Muscle of back (tissue), 11 donors: ENCODE measurements around the gene NPAS1. TPM values are rescaled to one million over a fixed set of nuclear protein-coding genes. Genes with fewer than 3 reads are reported as not detected.

Source experiments
- DNase-seq, 3 donors: peaks; one replicate each; pipeline versions ENCODE4 v3.0.0 to v3.0.0-alpha.2; 2013
- polyA plus RNA-seq, 10 donors: library from polyadenylated mRNA; unstranded; fragments of 120-200 nt; gene quantifications; one replicate each; pipeline ENCODE4 v1.2.1, GENCODE V29; 2013; ENCODE audit not compliant: insufficient read length in 10 of 10

NPAS1 gene
- polyA plus RNA-seq, 10 donors = 0.74 to 3.9 (median 2.6) TPM

- no peak for DNase-seq
Observed at GRCh38 chr19:47018923-47019322, 714 bp upstream of the NPAS1 start.

- DNase-seq = no peak
Observed at GRCh38 chr19:47020132-47020805, 632 bp downstream of the NPAS1 start.

- no peak for DNase-seq
Observed at GRCh38 chr19:47020992-47021496, 1.4 kb downstream of the NPAS1 start.

GRCh38 chr19:47021536-47022139, 2.0 kb downstream of the NPAS1 start:
- DNase-seq = no peak

GRCh38 chr19:47022140-47022536, 2.5 kb downstream of the NPAS1 start:
- DNase-seq = no peak

GRCh38 chr19:47022541-47023447, 3.2 kb downstream of the NPAS1 start:
- DNase-seq = no peak

GRCh38 chr19:47023448-47023794, 3.8 kb downstream of the NPAS1 start:
- no peak for DNase-seq

- DNase-seq = no peak
Observed at GRCh38 chr19:47024502-47024901, 4.9 kb downstream of the NPAS1 start.

- DNase-seq = no peak
Observed at GRCh38 chr19:47026156-47026555, 6.5 kb downstream of the NPAS1 start.

GRCh38 chr19:47026889-47027288, 7.3 kb downstream of the NPAS1 start:
- no peak for DNase-seq

- DNase-seq = no peak
Observed at GRCh38 chr19:47027586-47028088, 8.0 kb downstream of the NPAS1 start.

- no peak for DNase-seq
Observed at GRCh38 chr19:47028195-47028601, 8.6 kb downstream of the NPAS1 start.

- DNase-seq = no peak
Observed at GRCh38 chr19:47032171-47032811, 12.7 kb downstream of the NPAS1 start.

- DNase-seq = peak; percentile 66 to 94 (median 85)
Observed at GRCh38 chr19:47035127-47036096, 15.8 kb downstream of the NPAS1 start.

GRCh38 chr19:47036097-47036651, 16.5 kb downstream of the NPAS1 start:
- peak in 1 of 3 donors; percentile 25 for DNase-seq

- no peak for DNase-seq
Observed at GRCh38 chr19:47037766-47038165, 18.1 kb downstream of the NPAS1 start.

- no peak for DNase-seq
Observed at GRCh38 chr19:47039239-47039874, 19.7 kb downstream of the NPAS1 start.

GRCh38 chr19:47040869-47041268, 21.2 kb downstream of the NPAS1 start:
- no peak for DNase-seq

GRCh38 chr19:47044946-47045866, 25.6 kb downstream of the NPAS1 start:
- no peak for DNase-seq
